ENCODE data around the gene STUM.
"Not testable (repeated sequence)": the region's sequence is repeated elsewhere in the genome, so short reads cannot be mapped to it uniquely, and the experiment has no call there.

STUM gene

GRCh38 chr1:226589008-226589733 lies 40.6 kb downstream of the STUM start:
- no peak overlapping the region for H3K4me3 ChIP-seq (ENCODE audit: low read depth, low read length)
- H3K4me1 ChIP-seq (ENCODE audit: control insufficient read depth, insufficient read depth, low read length) = no peaks in the 10 kb centered on the region
- H3K27me3 ChIP-seq (ENCODE audit: control insufficient read depth, insufficient read depth, low read length) = no peaks in the 10 kb centered on the region
- no peaks in the 10 kb centered on the region for H3K9me3 ChIP-seq (ENCODE audit: control insufficient read depth, insufficient read depth, low read length)
- H3K9ac ChIP-seq (ENCODE audit: low read depth, low read length) = no peak overlapping the region
- H3K36me3 ChIP-seq (ENCODE audit: control insufficient read depth, insufficient read depth, low read length) = no peaks in the 10 kb centered on the region

- Histone ChIP-seq H3K9ac (ENCODE audit: low read depth, low read length) (no peak overlapping the region), H3K36me3 (ENCODE audit: control insufficient read depth, insufficient read depth, low read length) (no peaks in the 10 kb centered on the region), H3K9me3 (ENCODE audit: control insufficient read depth, insufficient read depth, low read length) (no peaks in the 10 kb centered on the region), H3K4me3 (ENCODE audit: low read depth, low read length) (no peak overlapping the region), H3K27me3 (ENCODE audit: control insufficient read depth, insufficient read depth, low read length) (no peaks in the 10 kb centered on the region), H3K4me1 (ENCODE audit: control insufficient read depth, insufficient read depth, low read length) (no peaks in the 10 kb centered on the region)
Observed at GRCh38 chr1:226590614-226591013, 42.0 kb downstream of the STUM start.

DNA sequence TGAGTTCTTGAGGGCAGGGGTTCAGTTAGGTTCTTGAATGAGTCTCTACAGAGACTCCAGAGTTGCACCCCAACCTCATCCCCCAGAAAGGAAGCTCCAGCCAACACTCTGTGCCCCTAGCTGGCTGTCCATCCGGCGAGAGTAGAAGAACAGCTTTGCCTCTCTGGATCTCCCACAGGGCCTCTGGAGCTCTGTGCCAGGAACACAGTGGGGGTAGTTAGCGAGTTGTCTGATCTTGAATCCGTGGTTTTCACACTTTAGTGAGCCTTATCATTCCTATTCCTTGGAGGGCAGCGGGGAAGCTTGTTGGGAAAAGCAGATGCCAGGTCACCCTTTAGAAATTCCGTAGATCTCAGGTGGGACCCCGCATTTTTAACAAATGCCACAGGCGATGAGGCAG lies 45.0 kb downstream of the STUM start:
- Histone ChIP-seq H3K36me3 (ENCODE audit: control insufficient read depth, insufficient read depth, low read length) (no peaks in the 10 kb centered on the region), H3K4me3 (ENCODE audit: low read depth, low read length) (no peak overlapping the region), H3K27me3 (ENCODE audit: control insufficient read depth, insufficient read depth, low read length) (no peaks in the 10 kb centered on the region), H3K4me1 (ENCODE audit: control insufficient read depth, insufficient read depth, low read length) (no peaks in the 10 kb centered on the region), H3K9ac (ENCODE audit: low read depth, low read length) (no peak overlapping the region), H3K9me3 (ENCODE audit: control insufficient read depth, insufficient read depth, low read length) (no peaks in the 10 kb centered on the region)

- no peaks in the 10 kb centered on the region for H3K4me1 ChIP-seq (ENCODE audit: control insufficient read depth, insufficient read depth, low read length)
- H3K36me3 ChIP-seq (ENCODE audit: control insufficient read depth, insufficient read depth, low read length) = no peaks in the 10 kb centered on the region
- H3K27me3 ChIP-seq (ENCODE audit: control insufficient read depth, insufficient read depth, low read length) = no peaks in the 10 kb centered on the region
- H3K9ac ChIP-seq (ENCODE audit: low read depth, low read length) = no peak overlapping the region
- no peak overlapping the region for H3K4me3 ChIP-seq (ENCODE audit: low read depth, low read length)
- no peaks in the 10 kb centered on the region for H3K9me3 ChIP-seq (ENCODE audit: control insufficient read depth, insufficient read depth, low read length)
Observed at GRCh38 chr1:226596531-226597165, 48.1 kb downstream of the STUM start.

- no peaks in the 10 kb centered on the region for H3K27me3 ChIP-seq (ENCODE audit: control insufficient read depth, insufficient read depth, low read length)
- H3K4me1 ChIP-seq (ENCODE audit: control insufficient read depth, insufficient read depth, low read length) = no peaks in the 10 kb centered on the region
Observed at GRCh38 chr1:226597616-226598454, 49.3 kb downstream of the STUM start.

DNA sequence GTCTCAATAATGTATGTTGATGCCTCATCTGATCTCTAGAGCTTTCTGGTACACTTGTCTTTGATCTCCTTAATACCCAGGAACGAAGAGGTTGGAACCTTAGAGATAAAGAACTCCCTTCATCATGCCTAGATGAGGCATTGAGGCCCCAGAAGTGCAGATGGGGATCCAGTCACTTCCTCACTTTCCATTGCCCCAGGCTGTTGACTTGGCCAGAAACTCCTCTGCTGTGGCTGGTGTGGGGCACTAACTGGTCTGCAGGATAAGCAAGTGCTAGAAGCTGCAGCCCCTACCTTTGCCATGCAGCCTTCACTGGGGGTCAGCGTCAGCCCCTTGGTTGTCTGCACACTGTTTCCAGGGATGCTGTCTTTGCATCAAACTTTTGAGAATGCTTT lies 49.9 kb downstream of the STUM start:
- Histone ChIP-seq H3K9ac (ENCODE audit: low read depth, low read length) (no peak overlapping the region), H3K4me3 (ENCODE audit: low read depth, low read length) (no peak overlapping the region), H3K27me3 (ENCODE audit: control insufficient read depth, insufficient read depth, low read length) (no peaks in the 10 kb centered on the region), H3K4me1 (ENCODE audit: control insufficient read depth, insufficient read depth, low read length) (no peaks in the 10 kb centered on the region), H3K36me3 (ENCODE audit: control insufficient read depth, insufficient read depth, low read length) (no peaks in the 10 kb centered on the region), H3K9me3 (ENCODE audit: control insufficient read depth, insufficient read depth, low read length) (no peaks in the 10 kb centered on the region)

More at GRCh38 chr1:226597616-226598454, 49.3 kb downstream of the STUM start:
- Histone ChIP-seq H3K36me3 (ENCODE audit: control insufficient read depth, insufficient read depth, low read length) (no peaks in the 10 kb centered on the region), H3K9ac (ENCODE audit: low read depth, low read length) (no peak overlapping the region), H3K4me3 (ENCODE audit: low read depth, low read length) (no peak overlapping the region), H3K9me3 (ENCODE audit: control insufficient read depth, insufficient read depth, low read length) (no peaks in the 10 kb centered on the region)

DNA sequence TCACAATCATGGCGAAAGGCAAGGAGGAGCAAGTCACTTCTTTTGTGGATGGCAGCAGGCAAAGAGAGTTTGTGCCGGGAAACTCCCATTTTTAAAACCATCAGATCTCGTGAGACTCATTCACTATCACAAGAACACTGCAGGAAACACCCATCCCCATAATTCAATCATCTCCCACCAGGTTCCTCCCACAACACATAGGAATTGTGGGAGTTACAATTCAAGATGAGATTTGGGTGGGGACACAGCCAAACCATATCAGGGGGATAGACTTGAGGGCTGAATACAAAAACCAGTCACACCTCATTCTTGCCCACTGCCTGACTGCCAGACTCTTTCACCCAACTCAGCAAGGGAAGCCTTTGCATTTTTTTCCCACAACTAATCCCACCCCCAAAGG lies 50.4 kb downstream of the STUM start:
- not testable (repeated sequence) for H3K36me3 ChIP-seq (ENCODE audit: control insufficient read depth, insufficient read depth, low read length)

DNA sequence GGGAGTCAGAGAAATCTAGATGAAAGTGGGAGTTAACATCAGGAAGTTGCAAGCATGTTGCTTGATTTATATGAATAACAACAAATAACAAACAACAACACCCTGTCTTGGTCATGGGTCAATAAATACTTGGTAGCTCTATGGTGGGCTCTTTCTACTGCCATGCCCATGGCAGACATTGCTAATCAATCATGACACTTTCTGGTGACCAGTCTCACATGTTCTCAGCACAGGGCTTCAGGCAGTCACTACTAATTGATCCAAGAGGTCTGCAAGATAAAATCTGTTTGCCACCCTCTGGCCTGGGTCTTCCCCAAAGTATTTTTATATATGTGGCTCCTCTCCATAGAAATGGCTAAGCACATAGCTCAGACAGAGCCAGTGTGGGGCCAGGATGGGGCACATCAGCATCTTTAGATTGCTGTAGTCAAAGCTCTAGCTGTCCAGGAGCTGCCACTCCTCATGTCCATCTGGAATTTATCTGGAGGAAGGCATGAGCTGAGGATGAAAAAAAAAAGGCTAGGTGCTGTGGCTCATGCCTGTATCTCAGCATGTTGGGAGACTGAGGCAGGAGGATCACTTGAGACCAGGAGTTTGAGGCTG lies 51.2 kb downstream of the STUM start:
- no peaks in the 10 kb centered on the region for H3K9me3 ChIP-seq (ENCODE audit: control insufficient read depth, insufficient read depth, low read length)
- no peaks in the 10 kb centered on the region for H3K27me3 ChIP-seq (ENCODE audit: control insufficient read depth, insufficient read depth, low read length)
- no peak overlapping the region for H3K9ac ChIP-seq (ENCODE audit: low read depth, low read length)
- peaks cover 2% of the 10 kb centered on the region for H3K4me1 ChIP-seq (ENCODE audit: control insufficient read depth, insufficient read depth, low read length)
- no peaks in the 10 kb centered on the region for H3K36me3 ChIP-seq (ENCODE audit: control insufficient read depth, insufficient read depth, low read length)
- no peak overlapping the region for H3K4me3 ChIP-seq (ENCODE audit: low read depth, low read length)

More for the DNA sequence above, 50.4 kb downstream of the STUM start:
- not testable (repeated sequence) for H3K27me3 ChIP-seq (ENCODE audit: control insufficient read depth, insufficient read depth, low read length); H3K9me3 ChIP-seq (ENCODE audit: control insufficient read depth, insufficient read depth, low read length); H3K4me3 ChIP-seq (ENCODE audit: low read depth, low read length); H3K4me1 ChIP-seq (ENCODE audit: control insufficient read depth, insufficient read depth, low read length); H3K9ac ChIP-seq (ENCODE audit: low read depth, low read length)

GRCh38 chr1:226600254-226600653 lies 51.7 kb downstream of the STUM start:
- Histone ChIP-seq H3K4me1 (ENCODE audit: control insufficient read depth, insufficient read depth, low read length) (peaks cover 4% of the 10 kb centered on the region), H3K36me3 (ENCODE audit: control insufficient read depth, insufficient read depth, low read length) (no peaks in the 10 kb centered on the region), H3K27me3 (ENCODE audit: control insufficient read depth, insufficient read depth, low read length) (no peaks in the 10 kb centered on the region), H3K9me3 (ENCODE audit: control insufficient read depth, insufficient read depth, low read length) (no peaks in the 10 kb centered on the region), H3K9ac (ENCODE audit: low read depth, low read length) (no peak overlapping the region), H3K4me3 (ENCODE audit: low read depth, low read length) (no peak overlapping the region)

DNA sequence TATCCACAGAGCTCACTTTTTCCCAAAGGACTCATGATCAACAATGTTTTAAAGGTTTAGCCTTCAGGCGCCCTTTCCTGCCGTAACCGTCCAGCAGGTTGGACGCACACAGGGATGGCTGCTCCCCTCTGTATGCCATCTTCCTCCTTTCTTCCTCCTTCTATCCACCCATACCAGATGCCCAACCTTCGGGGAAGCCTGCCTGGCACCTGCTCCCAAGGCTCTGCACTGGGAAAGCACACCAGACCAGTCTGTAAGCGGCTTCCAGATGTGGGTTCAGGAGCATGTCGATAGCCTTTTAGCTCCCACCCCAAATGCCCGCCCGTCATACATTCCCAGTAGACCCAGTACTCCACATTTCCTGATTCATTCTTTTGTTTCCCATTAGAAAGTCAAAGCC lies 52.9 kb downstream of the STUM start:
- Histone ChIP-seq H3K36me3 (ENCODE audit: control insufficient read depth, insufficient read depth, low read length) (no peaks in the 10 kb centered on the region), H3K4me1 (ENCODE audit: control insufficient read depth, insufficient read depth, low read length) (peaks cover 4% of the 10 kb centered on the region), H3K9ac (ENCODE audit: low read depth, low read length) (no peak overlapping the region), H3K4me3 (ENCODE audit: low read depth, low read length) (no peak overlapping the region), H3K27me3 (ENCODE audit: control insufficient read depth, insufficient read depth, low read length) (no peaks in the 10 kb centered on the region), H3K9me3 (ENCODE audit: control insufficient read depth, insufficient read depth, low read length) (no peaks in the 10 kb centered on the region)

GRCh38 chr1:226602186-226603021 lies 53.8 kb downstream of the STUM start:
- peaks cover 4% of the 10 kb centered on the region for H3K4me1 ChIP-seq (ENCODE audit: control insufficient read depth, insufficient read depth, low read length)
- no peaks in the 10 kb centered on the region for H3K27me3 ChIP-seq (ENCODE audit: control insufficient read depth, insufficient read depth, low read length)
- no peak overlapping the region for H3K9ac ChIP-seq (ENCODE audit: low read depth, low read length)
- no peaks in the 10 kb centered on the region for H3K9me3 ChIP-seq (ENCODE audit: control insufficient read depth, insufficient read depth, low read length)
- H3K36me3 ChIP-seq (ENCODE audit: control insufficient read depth, insufficient read depth, low read length) = no peaks in the 10 kb centered on the region
- H3K4me3 ChIP-seq (ENCODE audit: low read depth, low read length) = no peak overlapping the region

All from iPS-15b (cell line).